ENCODE measurements around the gene SLC22A2.

The SLC22A2 gene

DNA sequence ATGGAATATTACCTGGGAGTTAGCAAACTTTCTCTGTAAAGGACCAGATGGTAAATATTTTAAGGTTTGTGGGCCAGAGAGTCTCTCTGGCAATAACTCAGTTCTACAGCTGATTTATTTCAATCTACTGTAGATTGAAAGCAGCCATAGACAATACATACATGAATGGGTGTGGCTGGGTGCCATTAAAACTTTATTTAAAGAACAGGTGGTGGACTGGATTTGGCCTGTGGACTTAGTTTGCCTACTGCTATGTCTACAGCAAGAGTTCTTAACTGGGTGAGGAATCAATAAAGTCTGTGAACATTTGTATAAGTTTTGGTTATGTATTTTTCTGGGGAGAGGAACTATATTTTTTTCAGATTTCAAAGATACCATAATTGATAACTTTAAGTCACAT, 55.1 kb downstream of the SLC22A2 start:
- DNase-seq, result no peak

DNA sequence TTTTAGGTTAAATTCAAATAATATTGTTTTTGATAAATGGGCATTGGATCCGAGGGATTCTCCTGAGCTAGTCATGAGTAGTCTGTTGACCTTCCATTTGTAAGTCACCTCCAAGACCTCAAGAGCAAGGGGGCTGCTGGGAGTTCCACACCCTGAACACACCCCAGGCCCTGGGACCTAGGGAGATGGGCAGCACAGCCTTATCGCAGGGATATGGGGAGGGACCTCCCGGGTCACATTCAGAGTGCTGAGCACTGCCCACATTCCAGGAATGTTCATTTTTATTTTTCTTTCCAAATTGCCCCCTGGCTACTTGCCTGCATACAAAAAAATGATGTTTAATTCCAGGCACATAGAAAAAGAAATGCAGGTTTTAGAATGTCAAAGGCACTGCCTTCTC, 55.5 kb downstream of the SLC22A2 start:
- DNase-seq, result no peak

DNA sequence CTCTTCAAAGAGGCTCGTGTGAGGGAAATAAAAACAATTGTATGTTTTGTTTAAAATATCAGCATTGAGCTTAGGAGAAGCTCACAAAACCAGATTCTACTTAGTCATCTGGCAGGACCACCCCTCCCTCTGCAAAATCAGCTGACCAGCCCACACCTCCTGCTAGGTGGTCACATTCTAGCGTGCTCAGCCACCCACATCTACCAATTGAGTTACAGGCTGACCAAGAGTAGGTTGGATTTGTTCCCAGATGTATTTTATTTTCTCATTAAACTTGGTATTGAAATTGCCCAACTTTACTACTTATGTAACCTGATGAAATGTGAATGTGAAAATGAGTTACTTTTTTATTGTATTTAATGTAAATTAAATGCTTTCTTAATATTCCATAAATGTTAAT, 56.2 kb downstream of the SLC22A2 start:
- no peak for DNase-seq

DNA sequence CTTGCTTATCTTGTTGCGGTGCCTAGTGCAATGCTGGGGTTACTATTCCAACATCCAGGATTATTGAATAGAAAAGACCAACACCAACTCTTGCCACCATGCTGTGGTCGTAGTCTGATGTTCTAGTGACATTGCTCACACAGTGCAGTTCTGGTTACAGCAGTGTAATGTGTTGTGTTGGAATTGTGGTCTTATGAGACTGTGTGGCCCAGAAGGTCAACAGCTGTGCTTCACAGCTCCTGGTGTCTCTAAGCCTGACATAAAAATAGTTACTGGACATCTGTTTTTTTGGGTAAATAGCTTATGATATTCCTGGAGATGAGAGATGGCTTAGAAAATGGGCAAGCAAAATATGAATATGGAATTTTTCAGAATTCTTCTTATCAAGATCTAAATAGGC, 57.6 kb downstream of the SLC22A2 start:
- no peak for DNase-seq

DNA sequence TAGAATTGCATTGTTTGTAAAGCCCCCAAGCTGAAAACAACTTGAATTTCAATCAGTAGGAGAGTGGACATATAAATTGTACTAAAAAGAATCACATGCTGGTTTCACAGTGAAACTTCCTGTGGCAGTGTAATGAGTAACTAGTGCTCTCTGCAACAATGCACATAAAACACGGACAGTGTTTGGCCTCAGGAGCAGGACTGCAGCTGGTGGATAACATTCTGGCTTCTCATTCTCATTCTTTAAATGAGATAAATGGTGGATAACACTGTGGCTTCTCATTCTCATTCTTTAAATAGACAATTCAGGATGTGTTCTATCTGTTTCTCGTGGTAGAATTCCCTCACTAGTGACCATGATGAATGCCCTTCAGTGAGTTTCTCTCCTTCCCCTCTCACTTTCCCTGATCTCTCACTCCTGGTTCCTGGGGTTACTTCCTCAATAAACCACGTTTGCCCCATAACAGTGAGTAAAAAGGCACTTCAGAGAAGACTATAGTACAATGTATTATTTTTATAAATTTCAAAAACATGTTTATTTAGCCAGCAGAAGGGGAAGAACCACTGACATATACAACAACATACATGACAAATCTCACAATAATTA, 59.9 kb downstream of the SLC22A2 start:
- no peak for DNase-seq

DNA sequence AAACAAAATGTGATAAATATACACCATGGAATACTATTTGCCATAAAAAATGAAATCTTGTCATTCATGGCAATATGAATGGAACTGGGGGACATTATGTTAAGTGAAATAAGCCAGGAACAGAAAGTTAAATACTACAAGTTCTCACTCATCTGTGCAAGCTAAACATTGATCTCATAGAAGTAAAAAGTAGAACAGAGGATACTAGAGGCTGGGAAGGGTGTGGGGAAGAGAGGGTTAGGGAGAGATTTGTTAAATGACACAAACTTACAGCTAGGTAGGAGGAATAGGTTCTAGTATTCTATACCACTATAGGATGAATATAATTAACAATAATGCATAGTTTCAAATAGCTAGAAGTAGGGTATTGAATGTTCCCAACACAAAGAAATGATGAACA, 61.0 kb downstream of the SLC22A2 start:
- DNase-seq, result no peak

DNA sequence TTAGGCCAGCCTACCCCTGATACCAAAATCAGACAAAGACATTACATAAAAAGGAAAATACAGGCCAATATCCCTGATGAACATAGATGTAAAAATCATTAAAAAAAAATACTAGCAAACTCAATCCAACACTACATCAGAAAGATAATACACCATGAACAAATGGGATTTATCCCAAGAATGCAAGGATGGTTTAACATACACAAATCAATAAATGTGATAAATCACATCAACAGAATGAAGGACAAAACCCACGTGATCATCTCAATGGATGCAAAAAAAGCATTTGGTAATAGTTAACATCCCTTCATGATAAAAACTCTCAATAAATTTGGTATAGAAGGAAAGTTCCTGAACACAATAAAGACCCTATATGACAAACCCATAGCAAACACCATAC, 63.8 kb downstream of the SLC22A2 start:
- no peak for DNase-seq

DNA sequence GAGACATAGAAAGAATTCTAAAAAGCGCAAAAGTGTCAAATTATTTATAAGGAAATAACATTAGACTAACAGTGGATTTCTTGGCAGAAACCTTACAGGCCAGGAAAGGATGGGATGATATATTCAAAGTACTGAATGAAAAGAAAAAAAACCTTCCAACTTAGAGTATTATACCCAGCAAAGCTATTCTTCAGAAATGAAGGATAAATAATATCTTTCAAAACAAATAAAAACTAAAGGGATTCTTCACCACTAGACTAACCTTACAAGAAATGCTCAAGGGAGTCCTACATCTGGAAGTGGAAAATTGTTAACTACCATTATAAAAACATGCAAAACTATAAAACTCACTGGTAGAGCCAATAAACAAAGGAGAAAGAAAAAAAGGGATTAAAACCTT, 65.8 kb downstream of the SLC22A2 start:
- no peak for DNase-seq

DNA sequence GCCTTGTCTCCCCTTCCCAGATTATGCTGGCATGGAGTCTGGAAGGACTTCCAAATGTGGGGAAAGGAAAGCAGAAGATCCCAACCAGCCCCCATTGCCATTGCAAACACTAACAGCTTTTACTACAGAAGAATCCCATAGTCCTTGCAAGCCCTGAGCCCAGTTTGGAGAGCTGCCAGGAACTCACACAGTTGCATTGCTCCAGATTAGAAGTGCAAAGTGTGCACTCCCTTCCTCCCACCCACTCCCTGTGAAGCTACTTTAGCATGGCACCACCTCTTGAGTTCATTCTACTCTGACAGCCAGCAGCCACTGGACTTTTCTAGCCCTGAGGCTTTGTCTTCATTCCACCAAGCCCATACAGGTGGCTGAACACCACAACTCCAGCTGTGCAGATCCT, 67.6 kb downstream of the SLC22A2 start:
- no peak for DNase-seq

DNA sequence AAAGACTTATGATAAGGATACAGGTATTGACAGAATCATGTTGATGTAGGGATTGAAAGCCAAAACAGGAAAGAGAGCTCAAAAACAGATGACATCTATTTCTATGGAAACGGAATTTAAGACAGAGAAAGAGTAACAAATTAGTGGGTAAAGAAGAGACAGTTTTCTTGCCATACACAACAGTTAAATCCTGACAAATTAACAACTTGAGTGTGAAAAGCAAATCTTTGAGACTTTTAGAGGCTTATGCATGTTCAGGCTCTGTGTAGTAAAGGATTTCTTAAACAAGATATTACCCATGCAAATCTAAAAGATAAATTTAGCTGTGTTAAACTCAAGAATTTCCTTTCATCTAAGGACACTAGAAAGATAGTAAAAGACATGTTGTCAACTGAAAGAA, 68.5 kb downstream of the SLC22A2 start:
- DNase-seq, result no peak

DNA sequence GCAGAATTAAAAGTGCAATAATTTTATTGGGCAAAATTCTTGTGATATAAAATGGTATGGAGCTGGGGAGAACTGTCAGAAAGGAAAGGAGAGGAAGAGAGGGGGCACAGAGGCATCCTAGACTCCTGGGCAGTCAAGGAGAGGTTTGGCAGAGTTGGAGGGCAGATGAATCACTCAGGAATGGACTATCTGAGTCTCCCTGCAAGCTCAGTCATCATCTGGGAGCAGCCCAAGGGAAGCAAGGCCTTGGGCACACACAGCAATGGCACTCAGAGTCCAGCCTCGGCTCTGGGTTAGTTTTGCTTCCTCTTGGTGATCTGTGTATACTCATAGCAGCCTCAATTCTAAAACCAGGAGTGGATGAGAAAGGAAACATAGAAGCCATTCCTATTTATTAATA, 69.8 kb downstream of the SLC22A2 start:
- no peak for DNase-seq

DNA sequence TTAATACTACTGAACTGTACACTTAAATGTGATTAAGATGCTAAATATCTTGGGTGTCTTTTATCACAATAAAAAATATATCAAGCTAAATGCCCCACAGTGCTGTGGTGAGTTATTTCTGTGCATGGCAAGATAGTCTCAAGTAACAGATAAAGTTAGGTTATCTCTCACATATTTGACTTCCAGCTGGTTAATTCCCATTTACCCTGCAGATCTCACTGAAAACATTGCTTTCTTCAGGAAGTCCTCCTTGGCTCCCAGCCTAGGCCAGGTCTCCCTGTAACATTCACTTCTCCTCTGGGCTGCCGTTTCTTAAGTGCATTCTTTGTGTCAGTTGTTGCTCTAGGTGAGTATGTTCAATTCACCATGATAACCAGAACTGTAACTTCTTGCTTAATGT, 77.9 kb downstream of the SLC22A2 start:
- DNase-seq, result no peak

DNA sequence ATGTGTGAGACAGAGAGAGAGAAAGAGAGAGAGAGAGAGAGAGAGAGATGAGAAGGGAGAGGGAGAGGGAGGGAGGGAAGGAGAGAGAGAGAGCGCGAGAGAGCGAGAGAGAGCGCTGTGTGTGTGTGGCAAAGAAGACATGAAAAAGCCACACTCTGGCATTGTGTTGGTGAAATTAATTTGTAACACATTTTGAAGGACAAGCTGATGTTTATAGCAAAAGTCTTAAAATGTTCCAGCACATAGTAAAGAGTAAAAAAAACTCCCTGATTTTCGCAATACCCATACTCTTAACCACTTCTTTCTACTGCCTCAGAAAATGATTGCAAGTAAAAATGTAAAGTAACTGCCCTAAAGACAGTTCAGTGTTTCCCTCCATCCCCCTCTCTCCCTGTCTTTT, 80.3 kb downstream of the SLC22A2 start:
- DNase-seq, result no peak

DNA sequence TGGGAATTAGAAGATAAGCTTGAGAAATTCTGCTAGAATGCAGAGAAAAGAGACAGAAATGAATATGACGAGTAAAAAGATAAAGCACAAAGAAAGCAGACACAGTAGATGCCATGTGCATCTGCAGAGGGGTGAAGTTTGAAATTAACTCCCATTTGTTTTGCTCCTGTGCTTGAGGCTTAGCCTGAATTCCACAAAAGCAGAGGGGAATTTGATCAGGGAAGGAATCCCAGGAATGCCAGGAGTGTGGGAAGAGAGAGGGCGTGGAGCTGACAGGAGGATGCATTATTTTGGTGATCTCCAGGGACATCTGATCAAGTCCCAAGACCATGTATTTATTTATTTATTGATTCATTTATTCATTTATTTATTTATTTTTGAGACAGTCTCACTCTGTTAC, 81.4 kb downstream of the SLC22A2 start:
- no peak for DNase-seq

DNA sequence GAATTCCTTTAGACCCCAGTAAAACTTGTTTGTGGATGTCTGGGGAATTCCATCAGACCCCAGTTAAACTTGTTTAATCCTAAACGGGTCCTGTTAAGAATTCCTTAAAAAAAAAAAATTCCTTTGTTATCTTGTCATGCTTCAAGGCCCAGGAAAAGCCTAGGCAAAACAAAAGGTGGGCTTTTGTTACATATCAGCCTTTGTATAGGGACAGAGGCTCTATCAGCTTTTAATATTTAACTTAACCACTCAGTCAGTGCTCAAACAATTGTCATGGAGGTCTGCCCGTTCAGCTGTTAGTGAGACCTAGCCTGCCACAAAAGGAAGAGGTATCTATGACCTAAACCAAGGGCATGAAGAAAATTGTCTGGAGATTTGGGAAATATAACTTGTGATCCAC, 83.9 kb downstream of the SLC22A2 start:
- no peak for DNase-seq

DNA sequence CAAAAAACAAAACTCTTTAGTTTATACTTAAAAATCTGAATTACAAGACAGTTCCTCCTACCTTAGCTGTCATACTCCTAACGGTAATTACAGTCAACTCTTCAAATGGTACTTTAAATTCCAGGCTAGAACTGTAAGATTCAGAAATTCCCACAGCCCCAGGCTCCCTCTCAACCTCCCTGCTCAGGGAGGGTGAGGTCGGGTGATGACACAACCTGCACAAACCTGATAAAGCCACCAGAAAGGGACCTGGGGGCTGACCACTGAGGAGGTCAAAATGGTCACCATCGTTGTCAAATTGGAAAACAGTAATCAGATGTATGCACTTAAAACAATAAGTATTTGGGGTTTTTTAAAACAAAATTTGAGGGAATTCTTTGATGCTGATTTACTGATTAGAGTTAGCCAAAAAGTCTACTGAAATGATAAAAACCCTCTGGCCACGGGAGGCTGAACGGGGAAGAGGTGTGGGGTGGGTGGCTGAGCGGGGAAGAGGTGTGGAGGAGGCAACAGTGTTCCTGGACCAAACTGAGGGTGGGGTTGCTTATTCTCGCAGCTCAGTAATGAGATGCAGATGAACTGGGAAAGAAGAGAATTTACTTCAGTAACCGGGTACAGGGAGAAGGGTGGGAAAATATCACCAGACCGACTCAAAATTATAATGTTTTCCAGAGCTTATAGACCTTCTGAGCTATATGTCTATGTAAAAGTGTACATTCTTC, 84.7 kb downstream of the SLC22A2 start:
- no peak for DNase-seq

DNA sequence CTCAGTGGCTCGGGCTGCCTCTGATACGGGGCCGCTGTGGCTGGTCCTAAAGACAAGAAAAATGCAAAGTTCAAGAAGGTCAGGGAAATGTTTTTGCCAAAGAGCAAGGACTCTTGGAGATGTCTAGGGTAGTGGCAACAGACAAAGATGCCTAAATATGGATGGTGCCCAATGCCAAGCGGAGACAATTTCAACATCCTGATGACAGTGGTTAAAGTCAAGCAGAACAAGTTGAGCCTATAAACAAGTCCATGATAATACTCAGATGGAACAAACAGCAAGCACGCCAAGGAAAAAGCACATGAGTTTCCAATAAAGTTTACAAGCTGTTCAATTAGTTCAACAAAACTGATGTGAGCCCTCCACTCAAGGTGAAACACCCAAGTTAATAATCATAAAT, 85.9 kb downstream of the SLC22A2 start:
- DNase-seq, result no peak

DNA sequence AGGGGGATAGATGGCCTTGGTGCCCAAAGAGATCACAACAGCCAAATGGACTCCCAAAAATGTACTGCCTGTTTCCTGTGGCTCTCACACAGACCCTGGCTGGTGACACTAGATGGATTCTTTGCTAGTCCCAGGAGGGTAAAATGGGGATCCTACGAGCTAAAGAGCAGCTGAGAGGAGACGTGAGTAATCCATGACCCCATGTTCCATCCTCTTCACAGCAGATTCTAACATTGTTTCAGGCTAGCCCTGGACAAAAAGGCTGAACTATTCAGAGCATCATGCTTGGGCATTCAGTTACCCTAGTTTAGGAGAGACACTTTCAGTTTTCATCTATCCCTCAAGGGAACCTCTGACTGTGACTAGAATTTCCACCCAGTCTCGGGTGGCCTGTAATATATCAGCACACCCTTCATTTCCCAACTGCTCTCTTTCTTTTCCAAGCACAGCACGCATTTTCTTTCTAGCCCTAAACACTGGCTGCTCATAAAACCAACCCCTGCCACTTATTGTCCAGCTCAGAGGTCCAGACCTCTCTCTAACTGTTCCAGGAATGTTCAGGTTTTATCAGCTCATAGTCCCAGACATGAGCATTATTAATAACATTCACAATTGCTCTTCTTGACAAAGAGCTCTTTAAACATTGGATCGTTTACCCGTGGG, 88.5 kb downstream of the SLC22A2 start:
- DNase-seq, result no peak

DNA sequence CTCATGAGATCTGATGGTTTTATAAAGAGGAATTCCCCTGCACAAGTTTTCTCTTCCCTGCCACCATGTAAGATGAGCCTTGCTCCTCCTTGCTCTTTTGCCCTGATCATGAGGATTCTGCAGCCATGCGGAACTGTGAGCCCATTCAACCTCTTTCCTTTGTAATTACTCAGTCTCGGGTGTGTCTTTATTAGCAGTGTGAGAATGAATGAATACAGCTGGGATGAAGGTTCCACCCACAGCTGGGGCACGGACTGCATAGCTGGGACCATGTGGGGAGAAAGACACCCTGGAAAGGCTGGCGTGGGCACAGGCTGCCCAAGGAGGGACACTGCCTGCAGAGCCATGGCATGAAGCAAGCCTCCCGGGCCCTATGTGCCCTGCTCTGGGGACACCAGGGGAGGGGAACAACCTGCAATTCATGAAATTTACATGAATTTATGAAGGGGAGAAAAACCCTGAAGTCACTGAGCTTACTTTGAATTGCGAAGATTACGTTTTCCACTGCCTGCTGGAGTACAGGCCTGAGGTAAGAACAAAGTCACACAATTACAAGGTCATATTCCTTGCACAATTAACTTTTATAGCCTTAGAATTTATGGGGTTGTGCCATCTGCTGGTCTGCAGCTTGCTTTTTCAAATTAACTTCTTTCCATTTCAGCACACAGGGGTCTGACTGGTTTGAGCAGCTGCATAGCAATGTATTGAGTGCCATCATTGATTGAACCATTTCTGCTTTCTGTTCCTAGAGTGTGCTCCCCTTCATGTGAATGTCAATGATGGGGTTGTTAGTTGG, 90.8 kb downstream of the SLC22A2 start:
- no peak for DNase-seq
